Spleen (tissue), 11 donors: ENCODE results near the gene PLAAT4. TPM values are rescaled to one million over a fixed set of nuclear protein-coding genes. Genes with fewer than 3 reads are reported as not detected.

Source experiments
- DNase-seq: peaks from one replicate; pipeline ENCODE4 v3.0.0-alpha.2; 2020
- H3K27ac ChIP-seq, 8 donors: fragments of 200-600 bp; sonication (generic) in 7 of 8; 1 replicate in 4 of 8; 2 replicates in 4 of 8; pipeline versions ENCODE4 v1.5.0 to v1.8.0; 2016 to 2021; ENCODE audit warnings: inconsistent platforms in 4 of 8, mild to moderate bottlenecking in 4 of 8, moderate library complexity in 1 of 8
- H3K27me3 ChIP-seq, 7 donors: fragments of 200-600 bp; sonication (generic) in 6 of 7; replicated peaks in 1 of 7; 1 replicate in 4 of 7; 2 replicates in 3 of 7; pipeline versions ENCODE4 v1.5.0 to v1.8.0; 2016 to 2021; ENCODE audit warnings: inconsistent platforms in 3 of 7, mild to moderate bottlenecking in 1 of 7
- H3K36me3 ChIP-seq, 6 donors: fragments of 200-600 bp; sonication (generic) in 5 of 6; 1 replicate in 4 of 6; 2 replicates in 2 of 6; pipeline versions ENCODE4 v1.5.0 to v1.8.0; 2016 to 2021; ENCODE audit warnings: inconsistent platforms in 2 of 6
- H3K4me1 ChIP-seq, 6 donors: fragments of 200-600 bp; sonication (generic) in 5 of 6; 1 replicate in 3 of 6; 2 replicates in 3 of 6; pipeline versions ENCODE4 v1.5.0 to v1.8.0; 2016 to 2021; ENCODE audit warnings: inconsistent platforms in 3 of 6
- H3K4me3 ChIP-seq, 8 donors: fragments of 200-600 bp; sonication (generic) in 7 of 8; 1 replicate in 4 of 8; 2 replicates in 4 of 8; pipeline versions ENCODE4 v1.5.0 to v1.8.0; 2016 to 2021; ENCODE audit warnings: inconsistent platforms in 4 of 8, mild to moderate bottlenecking in 4 of 8, moderate library complexity in 2 of 8
- H3K9me3 ChIP-seq, 8 donors: fragments of 200-600 bp; sonication (generic) in 7 of 8; 1 replicate in 4 of 8; 2 replicates in 4 of 8; pipeline versions ENCODE4 v1.5.0 to v1.8.0; 2016 to 2021; ENCODE audit warnings: inconsistent platforms in 4 of 8
- POLR2A ChIP-seq, 3 donors: fragments of 450-650 bp; IDR thresholded peaks; one replicate each; pipeline ENCODE4 v1.5.1; 2017; ENCODE audit warnings: antibody characterized with exemption in 3 of 3, mild to moderate bottlenecking in 1 of 3
- POLR2AphosphoS5 ChIP-seq, 3 donors: sonication (generic); formaldehyde crosslinking; IDR thresholded peaks; one replicate each; pipeline ENCODE4 v1.5.1; 2017; ENCODE audit warnings: antibody characterized with exemption in 3 of 3
- WGBS, 5 donors: extraction: QIAGEN DNeasy Blood & Tissue Kit in 3 of 5; methylation state at CpG; one replicate each; pipeline versions ENCODE4 v1.1.5 to v1.1.7; 2013 to 2018; 5-methylcytosine and 5-hydroxymethylcytosine counted together
- intact Hi-C: fragments of 100-400 bp; cut with DNase I; formaldehyde crosslinking; loops from one replicate; pipeline ENCODE4 v1.15.0; 2023; ENCODE audit warnings: low total_unique reads
- polyA plus RNA-seq, 3 donors: library from polyadenylated mRNA; stranded (reverse); fragments of 200-250 nt; gene quantifications; one replicate each; pipeline ENCODE4 v1.2.1, GENCODE V29; 2013
- total RNA-seq, 7 donors: library from RNA; depleted of rRNA in 3 of 7; stranded (reverse); fragments of >200 nt in 3 of 7; fragmentation: NEBNext Ultra II Directional in 4 of 7; extraction: Animal tissue kit (Norgen Biotek cat#: 25700) in 4 of 7; gene quantifications; one replicate each; pipeline versions ENCODE4 v1.1.0 to v1.2.1, GENCODE V29; 2016 to 2021
- TF ChIP-seq, protein P1 (sequence below), 11 experiments: fragments of 200-600 bp in 7 of 11; fragments of 450-650 bp in 4 of 11; sonication (generic) in 4 of 11; IDR thresholded peaks in 8 of 11; conservative IDR thresholded peaks in 3 of 11; 1 replicate in 7 of 11; 2 replicates in 4 of 11; pipeline versions ENCODE4 v1.4.0 to v1.8.0; 2016 to 2021; ENCODE audit warnings: antibody characterized with exemption in 11 of 11, inconsistent platforms in 4 of 11, mild to moderate bottlenecking in 1 of 11
- donor health status: healthy with polysubstance abuse.
- donor health status: DM: no; HTN: no; CAD: no; lungs with moderate emphysema.
- donor health status: DM: no; HTN: no; CAD: no.
- donor health status: Bipolar disorder and iron deficiency.
- donor health status: healthy.
- donor health status: DM: no; HTN: no; CAD: no.
- donor health status: DM: yes; HTN: yes; CAD: no.

The PLAAT4 gene
- total and polyA plus RNA-seq, 10 donors: 55.6 to 105 (median 68.1) TPM

DNA sequence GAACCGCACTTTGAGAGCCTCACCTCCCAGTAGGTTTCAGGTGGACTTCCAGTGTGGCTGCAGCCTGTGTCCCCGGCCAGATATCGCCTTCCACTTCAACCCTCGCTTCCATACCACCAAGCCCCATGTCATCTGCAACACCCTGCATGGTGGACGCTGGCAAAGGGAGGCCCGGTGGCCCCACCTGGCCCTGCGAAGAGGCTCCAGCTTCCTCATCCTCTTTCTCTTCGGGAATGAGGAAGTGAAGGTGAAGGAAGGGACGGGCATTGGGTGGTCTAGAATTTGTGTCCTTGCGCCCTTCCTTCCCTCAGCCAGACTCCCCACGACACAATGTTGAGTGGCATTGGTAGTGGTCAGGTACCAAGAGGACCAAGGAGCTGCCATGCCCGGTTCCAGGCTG lies 27.9 kb upstream of the PLAAT4 start:
- TF ChIP-seq, protein P1, sequence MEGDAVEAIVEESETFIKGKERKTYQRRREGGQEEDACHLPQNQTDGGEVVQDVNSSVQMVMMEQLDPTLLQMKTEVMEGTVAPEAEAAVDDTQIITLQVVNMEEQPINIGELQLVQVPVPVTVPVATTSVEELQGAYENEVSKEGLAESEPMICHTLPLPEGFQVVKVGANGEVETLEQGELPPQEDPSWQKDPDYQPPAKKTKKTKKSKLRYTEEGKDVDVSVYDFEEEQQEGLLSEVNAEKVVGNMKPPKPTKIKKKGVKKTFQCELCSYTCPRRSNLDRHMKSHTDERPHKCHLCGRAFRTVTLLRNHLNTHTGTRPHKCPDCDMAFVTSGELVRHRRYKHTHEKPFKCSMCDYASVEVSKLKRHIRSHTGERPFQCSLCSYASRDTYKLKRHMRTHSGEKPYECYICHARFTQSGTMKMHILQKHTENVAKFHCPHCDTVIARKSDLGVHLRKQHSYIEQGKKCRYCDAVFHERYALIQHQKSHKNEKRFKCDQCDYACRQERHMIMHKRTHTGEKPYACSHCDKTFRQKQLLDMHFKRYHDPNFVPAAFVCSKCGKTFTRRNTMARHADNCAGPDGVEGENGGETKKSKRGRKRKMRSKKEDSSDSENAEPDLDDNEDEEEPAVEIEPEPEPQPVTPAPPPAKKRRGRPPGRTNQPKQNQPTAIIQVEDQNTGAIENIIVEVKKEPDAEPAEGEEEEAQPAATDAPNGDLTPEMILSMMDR (IDR thresholded peaks at IDR 0.05 in 8 of 11, conservative IDR thresholded peaks at IDR 0.05 in 3 of 11): no peak
- no peak for TF ChIP-seq POLR2A (IDR thresholded peaks at IDR 0.05)
- TF ChIP-seq POLR2AphosphoS5 (IDR thresholded peaks at IDR 0.05): no peak
- Histone ChIP-seq H3K27ac (no peak overlapping the region), H3K27me3 (peaks cover 0 to 11% (median 0%) of the 10 kb centered on the region in 7 donors), H3K36me3 (peaks cover 0 to 42% (median 0%) of the 10 kb centered on the region in 6 donors), H3K9me3 (no peaks in the 10 kb centered on the region), H3K4me1 (peaks cover 4 to 52% (median 33%) of the 10 kb centered on the region in 6 donors), H3K4me3 (no peak overlapping the region)
- DNase-seq: no peak
- 65 to 79% (median 69%) methylated on average over 8 to 12 of the region's 12 CpGs for WGBS, 5 donors
- intact Hi-C loops: no loop called here

DNA sequence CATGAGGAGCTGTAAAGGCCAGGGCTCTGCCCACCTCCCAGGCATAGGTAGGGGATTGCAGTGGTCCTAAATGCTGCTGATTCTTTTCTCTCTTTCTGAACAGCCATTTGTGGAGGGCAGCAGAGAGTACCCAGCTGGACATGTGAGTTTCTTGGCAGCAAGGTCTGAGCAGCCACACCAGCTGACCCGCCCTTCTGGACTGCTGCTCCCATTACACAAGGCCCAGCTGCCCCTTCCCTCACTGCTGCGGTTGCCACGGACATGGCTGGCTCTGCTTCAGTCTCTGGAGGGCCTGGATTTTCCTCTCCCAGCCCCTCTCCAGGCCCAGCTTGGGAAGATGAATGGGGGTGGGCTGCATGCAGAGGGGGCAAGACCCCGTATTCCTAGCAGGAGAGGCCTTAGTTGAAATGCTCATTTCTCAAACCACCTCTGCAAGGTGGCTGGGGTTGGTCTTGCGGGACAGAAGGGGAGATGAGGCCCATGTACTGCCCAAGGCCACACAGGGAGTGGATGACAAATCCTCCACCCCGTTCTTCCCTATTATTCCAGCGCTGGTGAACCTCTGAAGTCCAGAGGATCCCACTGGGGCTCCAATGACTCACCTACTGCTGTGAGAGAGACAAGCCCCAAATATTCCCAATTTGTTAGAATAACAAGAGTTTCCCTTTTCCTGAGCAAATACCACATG lies 26.1 kb upstream of the PLAAT4 start:
- intact Hi-C loops: no loop called here
- TF ChIP-seq, protein P1 (IDR thresholded peaks at IDR 0.05 in 8 of 11, conservative IDR thresholded peaks at IDR 0.05 in 3 of 11): no peak
- TF ChIP-seq POLR2A (IDR thresholded peaks at IDR 0.05): no peak
- no peak for TF ChIP-seq POLR2AphosphoS5 (IDR thresholded peaks at IDR 0.05)

DNA sequence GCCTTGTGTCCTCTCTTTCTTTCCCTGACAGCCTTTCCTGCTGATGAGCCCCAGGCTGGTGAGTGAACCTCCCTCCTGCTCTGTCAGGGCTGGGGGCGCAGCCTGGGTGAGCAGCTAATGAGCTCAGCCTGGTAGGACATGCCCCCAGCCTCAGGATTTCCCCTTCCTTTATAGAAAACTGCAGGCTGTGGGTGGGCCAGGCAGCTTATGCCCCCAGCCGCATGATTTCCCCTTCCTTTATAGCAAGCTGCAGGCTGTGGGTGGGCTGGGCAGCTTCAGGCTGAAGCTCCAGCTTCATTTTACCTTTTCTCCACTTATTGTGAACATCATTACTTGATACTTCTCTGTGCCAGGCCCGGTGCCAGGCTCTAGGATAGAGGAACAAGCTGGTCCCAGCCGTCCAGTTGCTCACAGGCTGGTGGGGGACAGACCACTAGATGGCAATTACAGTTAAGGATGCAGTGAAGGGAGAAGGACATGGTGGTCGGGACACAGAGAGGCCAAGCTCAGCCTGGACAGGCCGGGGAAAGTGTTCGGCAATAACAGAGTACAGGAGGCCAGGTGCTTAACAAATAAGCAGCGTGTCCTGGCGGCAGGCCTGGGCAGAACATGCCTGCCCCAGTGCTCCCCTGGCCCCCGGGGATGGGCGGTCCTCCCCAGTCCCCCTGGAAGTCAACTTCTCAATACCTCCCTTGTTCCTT lies 25.4 kb upstream of the PLAAT4 start:
- H3K4me3 ChIP-seq: no peak overlapping the region
- peaks cover 0 to 58% (median 0%) of the 10 kb centered on the region in 6 donors for H3K36me3 ChIP-seq
- TF ChIP-seq POLR2A (IDR thresholded peaks at IDR 0.05) (no peak), POLR2AphosphoS5 (IDR thresholded peaks at IDR 0.05) (no peak)
- TF ChIP-seq, protein P1 (IDR thresholded peaks at IDR 0.05 in 8 of 11, conservative IDR thresholded peaks at IDR 0.05 in 3 of 11): no peak
- H3K9me3 ChIP-seq: no peaks in the 10 kb centered on the region
- intact Hi-C loops: no loop called here
- WGBS, 5 donors: 74 to 80% (median 78%) methylated on average over 11 of the region's 11 CpGs
- H3K27ac ChIP-seq: no peak overlapping the region
- no peak for DNase-seq
- H3K27me3 ChIP-seq: peaks cover 0 to 2% (median 0%) of the 10 kb centered on the region in 7 donors
- peaks cover 0 to 28% (median 10%) of the 10 kb centered on the region in 6 donors for H3K4me1 ChIP-seq

More for the DNA sequence above, 26.1 kb upstream of the PLAAT4 start:
- no peak overlapping the region for H3K4me3 ChIP-seq
- no peaks in the 10 kb centered on the region for H3K9me3 ChIP-seq
- WGBS, 5 donors: 73 to 86% (median 83%) methylated on average over 3 to 7 of the region's 7 CpGs
- no peak for DNase-seq
- H3K27me3 ChIP-seq: peaks cover 0 to 8% (median 0%) of the 10 kb centered on the region in 7 donors
- no peak overlapping the region for H3K27ac ChIP-seq
- H3K36me3 ChIP-seq: peaks cover 0 to 51% (median 0%) of the 10 kb centered on the region in 6 donors
- peaks cover under 1 to 34% (median 17%) of the 10 kb centered on the region in 6 donors for H3K4me1 ChIP-seq

DNA sequence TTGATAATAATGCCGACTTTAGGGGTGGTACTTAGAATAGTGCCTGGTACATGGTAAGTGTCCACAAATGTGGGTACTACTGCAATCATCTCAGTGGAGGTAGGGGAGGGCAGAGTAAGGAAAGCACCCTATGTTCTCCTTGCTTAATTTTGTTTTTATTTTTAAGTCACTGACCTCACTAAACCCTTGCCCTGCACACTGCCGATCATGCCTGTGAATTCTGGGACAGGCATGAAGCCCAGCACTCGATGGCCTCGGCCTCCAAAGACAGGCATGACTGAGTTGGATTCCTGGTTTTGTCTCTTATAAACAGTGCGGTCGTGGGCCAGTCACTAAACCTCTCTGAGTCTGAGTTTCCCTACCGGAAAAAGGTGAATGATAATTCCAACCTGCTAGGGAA lies 23.8 kb upstream of the PLAAT4 start:
- 87 to 94% (median 92%) methylated on average over 7 of the region's 7 CpGs for WGBS, 5 donors

More for the DNA sequence above, 23.8 kb upstream of the PLAAT4 start:
- Histone ChIP-seq H3K4me1 (peaks cover 0 to 12% (median 3%) of the 10 kb centered on the region in 6 donors), H3K36me3 (peaks cover 0 to 74% (median 0%) of the 10 kb centered on the region in 6 donors), H3K27me3 (no peaks in the 10 kb centered on the region), H3K9me3 (no peaks in the 10 kb centered on the region), H3K27ac (no peak overlapping the region), H3K4me3 (no peak overlapping the region)
- TF ChIP-seq POLR2A (IDR thresholded peaks at IDR 0.05) (no peak), POLR2AphosphoS5 (IDR thresholded peaks at IDR 0.05) (no peak)
- TF ChIP-seq, protein P1 (IDR thresholded peaks at IDR 0.05 in 8 of 11, conservative IDR thresholded peaks at IDR 0.05 in 3 of 11): no peak
- DNase-seq: no peak
- intact Hi-C loops: no loop called here
